Measurements from ENCODE around the gene ZNF32.
A peak's percentile ranks its signal among the peaks of the same experiment; 100 is the strongest.

ZNF32 gene

DNA sequence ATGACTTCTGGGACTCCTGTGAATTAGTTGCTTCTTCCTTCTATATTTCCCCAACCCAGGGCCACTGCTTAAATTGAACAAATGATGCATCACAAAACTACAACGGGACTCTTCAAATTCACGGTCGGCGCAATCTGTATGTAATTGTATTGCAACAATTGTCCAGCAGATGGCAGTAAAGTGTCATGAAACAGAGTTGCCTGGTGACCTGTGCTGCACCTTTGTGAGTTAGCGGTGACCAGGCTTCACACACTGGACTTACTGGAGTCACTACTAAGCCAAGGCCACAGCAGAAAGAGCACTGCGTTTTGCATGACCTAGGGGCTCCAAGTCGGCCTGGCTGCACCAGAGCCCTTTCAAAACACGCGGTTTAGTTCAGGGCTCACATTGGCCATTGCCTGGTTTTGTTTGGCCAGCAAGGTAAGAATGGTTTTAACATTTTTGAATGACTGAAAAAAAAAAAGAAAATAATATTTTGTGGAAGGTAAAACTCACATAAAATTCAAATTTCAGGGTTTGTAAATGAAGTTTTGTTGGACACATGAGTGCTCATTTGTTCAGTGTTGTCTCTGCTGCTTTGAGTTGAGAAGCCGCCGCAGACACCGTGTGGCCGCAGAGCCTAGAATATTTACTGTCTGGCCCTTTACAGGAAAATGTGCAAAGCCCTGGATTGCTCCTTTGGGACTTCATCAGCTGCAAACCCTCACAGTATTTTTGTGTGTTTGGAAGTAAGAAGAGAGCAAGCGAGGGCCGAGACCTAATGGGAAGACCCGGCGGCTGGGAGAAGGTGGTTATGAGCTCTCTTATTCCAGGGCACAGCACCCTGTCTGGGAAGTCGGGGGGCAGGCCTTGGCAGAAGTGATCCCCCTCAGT lies 23.2 kb upstream of the ZNF32 start:
- H3K27ac ChIP-seq (replicated peaks; ENCODE audit: low read length) = no peak overlapping the region
- no peak overlapping the region for H3K9ac ChIP-seq (ENCODE audit: low read depth, low read length, poor library complexity)
- WGBS, 2 donors (ENCODE audit: extremely low coverage in 2 of 2, insufficient read length in 2 of 2, insufficient replicate concordance in 1 of 2) = no CpG with 5 or more reads among the region's 18 CpGs
- H3K18ac ChIP-seq (ENCODE audit: low read length) = no peak overlapping the region
- H4K8ac ChIP-seq (ENCODE audit: low read depth, low read length) = no peak overlapping the region
- peak; percentile 75 for DNase-seq (ENCODE audit: low spot score)
- H3K4me1 ChIP-seq (ENCODE audit: control insufficient read depth in 2 of 2, insufficient read depth in 1 of 2, low read depth in 1 of 2, low read length in 2 of 2) = no peaks in the 10 kb centered on the region
- H3K36me3 ChIP-seq (replicated peaks in 1 of 2; ENCODE audit: control insufficient read depth in 2 of 2, insufficient read depth in 2 of 2, low read length in 2 of 2) = no peaks in the 10 kb centered on the region
- peaks cover 3% of the 10 kb centered on the region for H3K79me1 ChIP-seq (ENCODE audit: low read depth, low read length)
- no peak overlapping the region for H2AK5ac ChIP-seq (ENCODE audit: low read depth, low read length)
- no peak overlapping the region for H2BK120ac ChIP-seq (ENCODE audit: low read depth, low read length)
- no peak overlapping the region for H3K4me2 ChIP-seq (ENCODE audit: insufficient read depth, low read length, poor library complexity, severe bottlenecking)
- no peak overlapping the region for H2AFZ ChIP-seq (ENCODE audit: low read length)
- no peak overlapping the region for H2BK12ac ChIP-seq (ENCODE audit: low read length)
- no peak overlapping the region for H3K14ac ChIP-seq (ENCODE audit: low read length)
- H3K4ac ChIP-seq (ENCODE audit: low read length) = no peak overlapping the region
- H3K9me3 ChIP-seq (replicated peaks in 1 of 2; ENCODE audit: control insufficient read depth in 2 of 2, insufficient read depth in 1 of 2, low read depth in 1 of 2, low read length in 2 of 2) = no peaks in the 10 kb centered on the region
- H3K27me3 ChIP-seq (ENCODE audit: control insufficient read depth in 3 of 3, insufficient read depth in 3 of 3, low read depth in 1 of 3, low read length in 3 of 3) = peaks cover 0 to 39% (median 5%) of the 10 kb centered on the region in 3 experiments
- no peak overlapping the region for H2BK15ac ChIP-seq (ENCODE audit: low read length)
- H2BK5ac ChIP-seq (ENCODE audit: low read length) = no peak overlapping the region
- H3K23ac ChIP-seq (ENCODE audit: low read depth, low read length, poor library complexity) = no peak overlapping the region
- H4K91ac ChIP-seq (ENCODE audit: low read depth, low read length, poor library complexity) = no peak overlapping the region
- no peak overlapping the region for H3K4me3 ChIP-seq (ENCODE audit: low read length in 2 of 2)

DNA sequence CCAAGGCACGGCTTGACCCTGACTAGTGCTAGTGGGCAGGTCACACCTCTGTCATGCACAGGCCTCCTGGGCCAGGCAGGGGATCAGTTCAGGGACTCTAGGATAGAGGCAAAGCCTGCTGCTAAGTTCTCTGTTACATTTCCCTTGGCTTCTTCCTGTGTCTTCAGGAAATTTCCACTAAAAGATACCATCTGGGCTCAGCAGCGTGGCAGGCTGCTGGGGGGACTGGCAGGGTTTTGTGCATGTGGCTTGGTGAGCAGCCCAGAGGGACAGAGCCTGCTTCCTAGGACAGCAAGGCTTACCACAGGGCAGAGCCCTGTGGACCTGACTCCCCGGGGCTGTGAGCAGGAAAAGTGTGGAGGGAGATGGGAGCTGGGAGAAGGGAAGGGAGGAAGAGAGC lies 20.7 kb upstream of the ZNF32 start:
- Histone ChIP-seq H2BK12ac (ENCODE audit: low read length) (no peak overlapping the region), H2AK5ac (ENCODE audit: low read depth, low read length) (no peak overlapping the region), H4K91ac (ENCODE audit: low read depth, low read length, poor library complexity) (no peak overlapping the region), H3K4me3 (ENCODE audit: low read length in 2 of 2) (no peak overlapping the region), H3K14ac (ENCODE audit: low read length) (no peak overlapping the region), H3K9me3 (replicated peaks in 1 of 2; ENCODE audit: control insufficient read depth in 2 of 2, insufficient read depth in 1 of 2, low read depth in 1 of 2, low read length in 2 of 2) (peaks cover 0 to 2% of the 10 kb centered on the region in 2 donors), H3K23ac (ENCODE audit: low read depth, low read length, poor library complexity) (no peak overlapping the region), H2AFZ (ENCODE audit: low read length) (no peak overlapping the region), H2BK5ac (ENCODE audit: low read length) (no peak overlapping the region), H2BK15ac (ENCODE audit: low read length) (no peak overlapping the region), H3K4me2 (ENCODE audit: insufficient read depth, low read length, poor library complexity, severe bottlenecking) (no peak overlapping the region), H2BK120ac (ENCODE audit: low read depth, low read length) (no peak overlapping the region), H3K4me1 (ENCODE audit: control insufficient read depth in 2 of 2, insufficient read depth in 1 of 2, low read depth in 1 of 2, low read length in 2 of 2) (no peaks in the 10 kb centered on the region), H3K27ac (replicated peaks; ENCODE audit: low read length) (no peak overlapping the region), H3K27me3 (ENCODE audit: control insufficient read depth in 3 of 3, insufficient read depth in 3 of 3, low read depth in 1 of 3, low read length in 3 of 3) (peaks cover 0 to 47% (median 5%) of the 10 kb centered on the region in 3 experiments), H3K4ac (ENCODE audit: low read length) (no peak overlapping the region), H3K79me1 (ENCODE audit: low read depth, low read length) (peaks cover 3% of the 10 kb centered on the region), H3K36me3 (replicated peaks in 1 of 2; ENCODE audit: control insufficient read depth in 2 of 2, insufficient read depth in 2 of 2, low read length in 2 of 2) (no peaks in the 10 kb centered on the region), H3K18ac (ENCODE audit: low read length) (no peak overlapping the region), H3K9ac (ENCODE audit: low read depth, low read length, poor library complexity) (no peak overlapping the region), H4K8ac (ENCODE audit: low read depth, low read length) (no peak overlapping the region)
- no CpG with 5 or more reads among the region's 3 CpGs for WGBS, 2 donors (ENCODE audit: extremely low coverage in 2 of 2, insufficient read length in 2 of 2, insufficient replicate concordance in 1 of 2)
- DNase-seq (ENCODE audit: low spot score) = no peak

- no peak overlapping the region for H2BK12ac ChIP-seq (ENCODE audit: low read length)
- no peak overlapping the region for H2BK5ac ChIP-seq (ENCODE audit: low read length)
- no peak overlapping the region for H3K4ac ChIP-seq (ENCODE audit: low read length)
- H3K23ac ChIP-seq (ENCODE audit: low read depth, low read length, poor library complexity) = peak overlapping the region; percentile 34
- peak overlapping the region; percentile 42 for H2AK5ac ChIP-seq (ENCODE audit: low read depth, low read length)
- H3K27me3 ChIP-seq (ENCODE audit: control insufficient read depth in 3 of 3, insufficient read depth in 3 of 3, low read depth in 1 of 3, low read length in 3 of 3) = peaks cover 0 to 47% (median 5%) of the 10 kb centered on the region in 3 experiments
- no peak overlapping the region for H3K4me2 ChIP-seq (ENCODE audit: insufficient read depth, low read length, poor library complexity, severe bottlenecking)
- H2BK120ac ChIP-seq (ENCODE audit: low read depth, low read length) = no peak overlapping the region
- no peaks in the 10 kb centered on the region for H3K36me3 ChIP-seq (replicated peaks in 1 of 2; ENCODE audit: control insufficient read depth in 2 of 2, insufficient read depth in 2 of 2, low read length in 2 of 2)
- H3K4me3 ChIP-seq (ENCODE audit: low read length in 2 of 2) = no peak overlapping the region
- peak overlapping the region; percentile 61 for H2AFZ ChIP-seq (ENCODE audit: low read length)
- H3K9me3 ChIP-seq (replicated peaks in 1 of 2; ENCODE audit: control insufficient read depth in 2 of 2, insufficient read depth in 1 of 2, low read depth in 1 of 2, low read length in 2 of 2) = peaks cover 0 to 2% of the 10 kb centered on the region in 2 donors
- H4K91ac ChIP-seq (ENCODE audit: low read depth, low read length, poor library complexity) = no peak overlapping the region
- H3K14ac ChIP-seq (ENCODE audit: low read length) = no peak overlapping the region
- H3K18ac ChIP-seq (ENCODE audit: low read length) = no peak overlapping the region
- H4K8ac ChIP-seq (ENCODE audit: low read depth, low read length) = no peak overlapping the region
- H3K4me1 ChIP-seq (ENCODE audit: control insufficient read depth in 2 of 2, insufficient read depth in 1 of 2, low read depth in 1 of 2, low read length in 2 of 2) = no peaks in the 10 kb centered on the region
- no peak overlapping the region for H2BK15ac ChIP-seq (ENCODE audit: low read length)
- no CpG with 5 or more reads among the region's 36 CpGs for WGBS, 2 donors (ENCODE audit: extremely low coverage in 2 of 2, insufficient read length in 2 of 2, insufficient replicate concordance in 1 of 2)
- H3K9ac ChIP-seq (ENCODE audit: low read depth, low read length, poor library complexity) = no peak overlapping the region
- H3K27ac ChIP-seq (replicated peaks; ENCODE audit: low read length) = no peak overlapping the region
- DNase-seq (ENCODE audit: low spot score) = no peak
- peaks cover 3% of the 10 kb centered on the region for H3K79me1 ChIP-seq (ENCODE audit: low read depth, low read length)
Measured at GRCh38 chr10:43667761-43668386, 19.2 kb upstream of the ZNF32 start.

- H3K4me3 ChIP-seq (ENCODE audit: low read length in 2 of 2) = no peak overlapping the region
- H3K27me3 ChIP-seq (ENCODE audit: control insufficient read depth in 3 of 3, insufficient read depth in 3 of 3, low read depth in 1 of 3, low read length in 3 of 3) = peaks cover 0 to 43% (median 5%) of the 10 kb centered on the region in 3 experiments
- no peak overlapping the region for H2BK120ac ChIP-seq (ENCODE audit: low read depth, low read length)
- WGBS, 2 donors (ENCODE audit: extremely low coverage in 2 of 2, insufficient read length in 2 of 2, insufficient replicate concordance in 1 of 2) = no CpG with 5 or more reads among the region's 35 CpGs
- peak overlapping the region; percentile 34 for H3K23ac ChIP-seq (ENCODE audit: low read depth, low read length, poor library complexity)
- no peak overlapping the region for H4K8ac ChIP-seq (ENCODE audit: low read depth, low read length)
- H3K18ac ChIP-seq (ENCODE audit: low read length) = no peak overlapping the region
- peak overlapping the region; percentile 61 for H2AFZ ChIP-seq (ENCODE audit: low read length)
- no peak overlapping the region for H2AK5ac ChIP-seq (ENCODE audit: low read depth, low read length)
- H3K36me3 ChIP-seq (replicated peaks in 1 of 2; ENCODE audit: control insufficient read depth in 2 of 2, insufficient read depth in 2 of 2, low read length in 2 of 2) = no peaks in the 10 kb centered on the region
- H3K9ac ChIP-seq (ENCODE audit: low read depth, low read length, poor library complexity) = no peak overlapping the region
- peaks cover 3% of the 10 kb centered on the region for H3K79me1 ChIP-seq (ENCODE audit: low read depth, low read length)
- no peak overlapping the region for H3K27ac ChIP-seq (replicated peaks; ENCODE audit: low read length)
- H3K4me2 ChIP-seq (ENCODE audit: insufficient read depth, low read length, poor library complexity, severe bottlenecking) = no peak overlapping the region
- no peaks in the 10 kb centered on the region for H3K4me1 ChIP-seq (ENCODE audit: control insufficient read depth in 2 of 2, insufficient read depth in 1 of 2, low read depth in 1 of 2, low read length in 2 of 2)
- H2BK12ac ChIP-seq (ENCODE audit: low read length) = no peak overlapping the region
- H4K91ac ChIP-seq (ENCODE audit: low read depth, low read length, poor library complexity) = no peak overlapping the region
- no peak overlapping the region for H2BK5ac ChIP-seq (ENCODE audit: low read length)
- H2BK15ac ChIP-seq (ENCODE audit: low read length) = no peak overlapping the region
- H3K14ac ChIP-seq (ENCODE audit: low read length) = peak overlapping the region; percentile 49
- no peak overlapping the region for H3K4ac ChIP-seq (ENCODE audit: low read length)
- peaks cover 0 to 2% of the 10 kb centered on the region in 2 donors for H3K9me3 ChIP-seq (replicated peaks in 1 of 2; ENCODE audit: control insufficient read depth in 2 of 2, insufficient read depth in 1 of 2, low read depth in 1 of 2, low read length in 2 of 2)
- no peak for DNase-seq (ENCODE audit: low spot score)
Measured at GRCh38 chr10:43667317-43667731, 18.6 kb upstream of the ZNF32 start.

All from neuronal stem cell (in vitro differentiated cells).